SK-N-SH (cell line): Measurements from ENCODE around the gene ROR2. TPM values are rescaled to one million over a fixed set of nuclear protein-coding genes. Genes with fewer than 3 reads are reported as not detected.

Experiments
- CTCF ChIA-PET: fragments of 300-600, 350-600 bp; formaldehyde crosslinking; extraction: SDS; loops from one replicate; lab custom pipeline; 2021; lab: Yijun Ruan, JAX
- POLR2A ChIA-PET: fragments of 350-600 bp; sonication (Branson Sonifier 250); formaldehyde crosslinking; extraction: SDS; loops from one replicate; lab custom pipeline; 2020; ENCODE audit warnings: antibody characterized with exemption, inconsistent platforms; lab: Yijun Ruan, JAX
- DNase-seq: peaks from one replicate; pipeline ENCODE4 v3.0.0; 2012
- H2AFZ ChIP-seq: fragments of 200-600 bp; sonication (generic); 2 replicates; pipeline ENCODE4 v1.8.1; 2016; ENCODE audit warnings: antibody characterized with exemption, mild to moderate bottlenecking, low read depth
- H3F3A ChIP-seq: fragments of 200-600 bp; sonication (generic); replicated peaks from 2 replicates; pipeline ENCODE3; 2016; ENCODE audit warnings: antibody characterized with exemption, mild to moderate bottlenecking; ENCODE audit not compliant: insufficient read depth
- H3K27ac ChIP-seq, 2 experiments: fragments of 200-500 bp in 1 of 2; fragments of 200-600 bp in 1 of 2; sonication (Bioruptor generic) in 1 of 2; sonication (generic), shearing (Covaris generic) in 1 of 2; 2 replicates each; pipeline versions ENCODE4 v1.5.1 to v1.6.1; 2014 to 2016; ENCODE audit warnings: low read depth in 2 of 2, inconsistent platforms in 1 of 2, low read length in 1 of 2, mild to moderate bottlenecking in 1 of 2, mixed read lengths in 1 of 2
- H3K27me3 ChIP-seq: fragments of 200-600 bp; sonication (generic), shearing (Covaris generic); 2 replicates; pipeline ENCODE4 v1.6.1; 2016; ENCODE audit warnings: mixed run types; ENCODE audit not compliant: insufficient read depth
- H3K36me3 ChIP-seq, 2 experiments: fragments of 200-500 bp in 1 of 2; fragments of 200-600 bp in 1 of 2; sonication (Bioruptor generic) in 1 of 2; sonication (generic) in 1 of 2; replicated peaks in 1 of 2; 2 replicates each; pipeline versions ENCODE3 to v1.5.1; 2014 to 2016; ENCODE audit warnings: low read length in 1 of 2, mild to moderate bottlenecking in 1 of 2; ENCODE audit not compliant: insufficient read depth in 2 of 2, control insufficient read depth in 1 of 2
- H3K4me1 ChIP-seq, 2 experiments: fragments of 200-500 bp in 1 of 2; fragments of 200-600 bp in 1 of 2; sonication (Bioruptor generic) in 1 of 2; sonication (generic), shearing (Covaris generic) in 1 of 2; 2 replicates each; pipeline versions ENCODE4 v1.5.1 to v1.6.1; 2014 to 2016; ENCODE audit warnings: low read depth in 1 of 2, low read length in 1 of 2, mixed run types in 1 of 2; ENCODE audit not compliant: insufficient read depth in 2 of 2, control insufficient read depth in 1 of 2
- H3K4me2 ChIP-seq: fragments of 200-600 bp; sonication (generic), shearing (Covaris generic); 2 replicates; pipeline ENCODE4 v1.6.1; 2017; ENCODE audit warnings: mixed run types
- H3K4me3 ChIP-seq, 2 experiments: fragments of 200-500 bp in 1 of 2; fragments of 200-600 bp in 1 of 2; sonication (Bioruptor generic) in 1 of 2; sonication (generic), shearing (Covaris generic) in 1 of 2; 2 replicates each; pipeline versions ENCODE4 v1.5.1 to v1.8.1; 2014 to 2016; ENCODE audit warnings: low read depth in 2 of 2, inconsistent platforms in 1 of 2, low read length in 1 of 2, mild to moderate bottlenecking in 1 of 2, mixed read lengths in 1 of 2, moderate library complexity in 1 of 2
- H3K79me2 ChIP-seq: fragments of 200-600 bp; sonication (generic); 2 replicates; pipeline ENCODE4 v1.8.1; 2017; ENCODE audit warnings: mild to moderate bottlenecking; ENCODE audit not compliant: insufficient read depth
- H3K9ac ChIP-seq: fragments of 200-600 bp; sonication (generic); 2 replicates; pipeline ENCODE4 v1.6.1; 2017; ENCODE audit warnings: mixed run types
- H3K9me2 ChIP-seq: fragments of 200-600 bp; sonication (generic); 2 replicates; pipeline ENCODE4 v1.6.1; 2017; ENCODE audit warnings: mixed run types
- H3K9me3 ChIP-seq: fragments of 200-600 bp; sonication (generic); 2 replicates; pipeline ENCODE4 v1.6.1; 2017; ENCODE audit warnings: mixed run types, mild to moderate bottlenecking, moderate library complexity
- H4K20me1 ChIP-seq: fragments of 200-600 bp; sonication (generic); 2 replicates; pipeline ENCODE4 v1.6.1; 2017; ENCODE audit warnings: mild to moderate bottlenecking, mixed run types; ENCODE audit not compliant: insufficient read depth
- FOSL2 ChIP-seq: IDR thresholded peaks from 2 replicates; pipeline ENCODE4 v1.4.0; 2012; ENCODE audit warnings: low read depth, mild to moderate bottlenecking, moderate library complexity, borderline replicate concordance
- FOXJ3 ChIP-seq: sonication (generic); formaldehyde crosslinking; IDR thresholded peaks from 2 replicates; pipeline ENCODE4 v1.5.1; 2020; ENCODE audit warnings: mild to moderate bottlenecking, missing genetic modification reagents
- FOXM1 ChIP-seq: IDR thresholded peaks from 2 replicates; pipeline ENCODE4 v1.4.0; 2012; ENCODE audit warnings: low read depth, mild to moderate bottlenecking
- GATA2 ChIP-seq: sonication (generic); formaldehyde crosslinking; IDR thresholded peaks from 2 replicates; pipeline ENCODE4 v1.5.0; 2020; ENCODE audit warnings: mild to moderate bottlenecking, missing genetic modification reagents
- MEF2A ChIP-seq: IDR thresholded peaks from 2 replicates; pipeline ENCODE4 v1.4.0; 2012; ENCODE audit warnings: low read depth, borderline replicate concordance
- NFIC ChIP-seq: IDR thresholded peaks from 2 replicates; pipeline ENCODE4 v1.4.0; 2012; ENCODE audit warnings: borderline replicate concordance
- NRF1 ChIP-seq: IDR thresholded peaks from 2 replicates; pipeline ENCODE4 v1.6.1; 2012; ENCODE audit warnings: low read depth, mild to moderate bottlenecking, low read length
- POLR2AphosphoS5 ChIP-seq: IDR thresholded peaks from 2 replicates; pipeline ENCODE4 v1.6.1; 2012; ENCODE audit warnings: low read depth, low read length
- RAD21 ChIP-seq: IDR thresholded peaks from 2 replicates; pipeline ENCODE4 v1.6.1; 2012; ENCODE audit warnings: mild to moderate bottlenecking, low read length
- RFX5 ChIP-seq: IDR thresholded peaks from 2 replicates; pipeline ENCODE4 v1.6.1; 2012; ENCODE audit warnings: mild to moderate bottlenecking, improper control_type of control experiment, low read length
- TAF1 ChIP-seq: IDR thresholded peaks from 2 replicates; pipeline ENCODE4 v1.6.1; 2012; ENCODE audit warnings: low read depth, mild to moderate bottlenecking, low read length, moderate library complexity, borderline replicate concordance
- TEAD4 ChIP-seq: IDR thresholded peaks from 2 replicates; pipeline ENCODE4 v1.4.0; 2012; ENCODE audit warnings: mild to moderate bottlenecking, borderline replicate concordance; ENCODE audit not compliant: insufficient read depth
- YY1 ChIP-seq: IDR thresholded peaks from 2 replicates; pipeline ENCODE4 v1.4.0; 2012; ENCODE audit warnings: low read depth, mild to moderate bottlenecking
- WGBS: methylation state at CpG from one replicate; pipeline ENCODE4 v1.1.6; 2017; ENCODE audit warnings: low lambda C conversion rate; 5-methylcytosine and 5-hydroxymethylcytosine counted together
- polyA plus RNA-seq, 3 experiments: library from polyadenylated mRNA; depleted of rRNA; stranded (reverse); fragments of >200 nt; gene quantifications; 2 replicates each; pipeline ENCODE4 v1.2.3, GENCODE V29; 2012
- TF ChIP-seq, protein P1 (sequence below): IDR thresholded peaks from 2 replicates; pipeline ENCODE4 v1.6.1; 2012; ENCODE audit warnings: mild to moderate bottlenecking, low read depth, low read length, moderate library complexity
- TF ChIP-seq, protein P2 (sequence below): IDR thresholded peaks from 2 replicates; pipeline ENCODE4 v1.4.0; 2012; ENCODE audit warnings: low read depth, borderline replicate concordance
- TF ChIP-seq, protein P3 (sequence below): fragments of 150-350 bp; IDR thresholded peaks from 2 replicates; pipeline ENCODE4 v1.6.1; 2017; ENCODE audit warnings: antibody characterized with exemption, low read length, low read depth, borderline replicate concordance

The ROR2 gene
- polyA plus RNA-seq, 1 of the 3 experiments (the other 2 are of a cell fraction), result 0.43 TPM

DNA sequence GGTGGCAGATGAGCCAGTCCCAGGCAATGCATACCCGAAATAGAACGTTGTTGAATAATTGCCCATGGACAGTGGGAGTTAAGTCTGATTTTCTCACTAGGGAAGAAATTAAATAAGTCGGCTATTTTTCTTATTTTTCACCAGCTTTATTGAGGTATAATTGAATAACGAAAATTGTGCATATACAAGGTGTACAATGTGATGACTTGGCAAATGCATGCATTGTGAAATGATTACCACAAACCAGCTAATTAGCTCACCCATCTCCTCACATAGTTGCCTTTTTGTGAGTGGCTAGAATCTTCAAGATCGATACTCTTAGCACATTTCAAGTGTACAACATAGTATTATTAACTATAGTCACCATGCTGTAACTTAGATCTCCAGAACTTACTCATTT lies 249.6 kb downstream of the ROR2 start:
- DNase-seq, result no peak
- H3K9me3 ChIP-seq, result no peaks in the 10 kb centered on the region
- TF ChIP-seq TAF1 (no peak), FOXJ3 (no peak), POLR2AphosphoS5 (no peak), MEF2A (no peak), RAD21 (no peak), YY1 (no peak), TEAD4 (no peak), FOXM1 (no peak), NFIC (no peak), NRF1 (no peak), FOSL2 (no peak), GATA2 (CRISPR knock-in tag) (no peak), RFX5 (no peak)
- TF ChIP-seq, protein P1, sequence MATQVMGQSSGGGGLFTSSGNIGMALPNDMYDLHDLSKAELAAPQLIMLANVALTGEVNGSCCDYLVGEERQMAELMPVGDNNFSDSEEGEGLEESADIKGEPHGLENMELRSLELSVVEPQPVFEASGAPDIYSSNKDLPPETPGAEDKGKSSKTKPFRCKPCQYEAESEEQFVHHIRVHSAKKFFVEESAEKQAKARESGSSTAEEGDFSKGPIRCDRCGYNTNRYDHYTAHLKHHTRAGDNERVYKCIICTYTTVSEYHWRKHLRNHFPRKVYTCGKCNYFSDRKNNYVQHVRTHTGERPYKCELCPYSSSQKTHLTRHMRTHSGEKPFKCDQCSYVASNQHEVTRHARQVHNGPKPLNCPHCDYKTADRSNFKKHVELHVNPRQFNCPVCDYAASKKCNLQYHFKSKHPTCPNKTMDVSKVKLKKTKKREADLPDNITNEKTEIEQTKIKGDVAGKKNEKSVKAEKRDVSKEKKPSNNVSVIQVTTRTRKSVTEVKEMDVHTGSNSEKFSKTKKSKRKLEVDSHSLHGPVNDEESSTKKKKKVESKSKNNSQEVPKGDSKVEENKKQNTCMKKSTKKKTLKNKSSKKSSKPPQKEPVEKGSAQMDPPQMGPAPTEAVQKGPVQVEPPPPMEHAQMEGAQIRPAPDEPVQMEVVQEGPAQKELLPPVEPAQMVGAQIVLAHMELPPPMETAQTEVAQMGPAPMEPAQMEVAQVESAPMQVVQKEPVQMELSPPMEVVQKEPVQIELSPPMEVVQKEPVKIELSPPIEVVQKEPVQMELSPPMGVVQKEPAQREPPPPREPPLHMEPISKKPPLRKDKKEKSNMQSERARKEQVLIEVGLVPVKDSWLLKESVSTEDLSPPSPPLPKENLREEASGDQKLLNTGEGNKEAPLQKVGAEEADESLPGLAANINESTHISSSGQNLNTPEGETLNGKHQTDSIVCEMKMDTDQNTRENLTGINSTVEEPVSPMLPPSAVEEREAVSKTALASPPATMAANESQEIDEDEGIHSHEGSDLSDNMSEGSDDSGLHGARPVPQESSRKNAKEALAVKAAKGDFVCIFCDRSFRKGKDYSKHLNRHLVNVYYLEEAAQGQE, result no peak
- TF ChIP-seq, protein P2, sequence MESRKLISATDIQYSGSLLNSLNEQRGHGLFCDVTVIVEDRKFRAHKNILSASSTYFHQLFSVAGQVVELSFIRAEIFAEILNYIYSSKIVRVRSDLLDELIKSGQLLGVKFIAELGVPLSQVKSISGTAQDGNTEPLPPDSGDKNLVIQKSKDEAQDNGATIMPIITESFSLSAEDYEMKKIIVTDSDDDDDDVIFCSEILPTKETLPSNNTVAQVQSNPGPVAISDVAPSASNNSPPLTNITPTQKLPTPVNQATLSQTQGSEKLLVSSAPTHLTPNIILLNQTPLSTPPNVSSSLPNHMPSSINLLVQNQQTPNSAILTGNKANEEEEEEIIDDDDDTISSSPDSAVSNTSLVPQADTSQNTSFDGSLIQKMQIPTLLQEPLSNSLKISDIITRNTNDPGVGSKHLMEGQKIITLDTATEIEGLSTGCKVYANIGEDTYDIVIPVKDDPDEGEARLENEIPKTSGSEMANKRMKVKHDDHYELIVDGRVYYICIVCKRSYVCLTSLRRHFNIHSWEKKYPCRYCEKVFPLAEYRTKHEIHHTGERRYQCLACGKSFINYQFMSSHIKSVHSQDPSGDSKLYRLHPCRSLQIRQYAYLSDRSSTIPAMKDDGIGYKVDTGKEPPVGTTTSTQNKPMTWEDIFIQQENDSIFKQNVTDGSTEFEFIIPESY, result no peak
- TF ChIP-seq, protein P3, sequence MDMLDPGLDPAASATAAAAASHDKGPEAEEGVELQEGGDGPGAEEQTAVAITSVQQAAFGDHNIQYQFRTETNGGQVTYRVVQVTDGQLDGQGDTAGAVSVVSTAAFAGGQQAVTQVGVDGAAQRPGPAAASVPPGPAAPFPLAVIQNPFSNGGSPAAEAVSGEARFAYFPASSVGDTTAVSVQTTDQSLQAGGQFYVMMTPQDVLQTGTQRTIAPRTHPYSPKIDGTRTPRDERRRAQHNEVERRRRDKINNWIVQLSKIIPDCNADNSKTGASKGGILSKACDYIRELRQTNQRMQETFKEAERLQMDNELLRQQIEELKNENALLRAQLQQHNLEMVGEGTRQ, result no peak
- H3K4me3 ChIP-seq, result no peak overlapping the region
- ChIA-PET CTCF (interaction anchor here (1.2 to 1.8 kb wide), 2 partner anchors 41 to 279 kb away, joined by 3 to 5 read pairs; no protein-coding TSS in a partner anchor), POLR2A (no interaction called here)
- H3K9ac ChIP-seq, result no peak overlapping the region
- no peaks in the 10 kb centered on the region for H3F3A ChIP-seq
- WGBS, result 43% methylated on average over 5 of the region's 5 CpGs
- no peaks in the 10 kb centered on the region for H3K79me2 ChIP-seq
- H3K4me1 ChIP-seq, result no peaks in the 10 kb centered on the region
- H2AFZ ChIP-seq, result no peak overlapping the region
- no peaks in the 10 kb centered on the region for H4K20me1 ChIP-seq
- no peaks in the 10 kb centered on the region for H3K36me3 ChIP-seq
- no peaks in the 10 kb centered on the region for H3K9me2 ChIP-seq
- no peak overlapping the region for H3K27ac ChIP-seq
- H3K4me2 ChIP-seq, result no peak overlapping the region
- H3K27me3 ChIP-seq, result no peaks in the 10 kb centered on the region
